Gastroesophageal sphincter (tissue), 3 donors: Measurements from ENCODE around the gene ALG13.

Source experiments
- CTCF ChIP-seq, 4 experiments: fragments of 200-600 bp in 2 of 4; fragments of 450-650 bp in 2 of 4; sonication (generic) in 1 of 4; IDR thresholded peaks; one replicate each; pipeline ENCODE4 v1.5.1; 2017 to 2019; ENCODE audit warnings: antibody characterized with exemption in 4 of 4, mild to moderate bottlenecking in 2 of 4, moderate library complexity in 2 of 4
- EP300 ChIP-seq: sonication (generic); formaldehyde crosslinking; IDR thresholded peaks from one replicate; pipeline ENCODE4 v1.6.1; 2017; ENCODE audit warnings: antibody characterized with exemption, mild to moderate bottlenecking
- POLR2A ChIP-seq, 2 donors: fragments of 450-650 bp; IDR thresholded peaks; one replicate each; pipeline ENCODE4 v1.6.1; 2017; ENCODE audit warnings: antibody characterized with exemption in 2 of 2, mild to moderate bottlenecking in 2 of 2, moderate library complexity in 1 of 2

DNA sequence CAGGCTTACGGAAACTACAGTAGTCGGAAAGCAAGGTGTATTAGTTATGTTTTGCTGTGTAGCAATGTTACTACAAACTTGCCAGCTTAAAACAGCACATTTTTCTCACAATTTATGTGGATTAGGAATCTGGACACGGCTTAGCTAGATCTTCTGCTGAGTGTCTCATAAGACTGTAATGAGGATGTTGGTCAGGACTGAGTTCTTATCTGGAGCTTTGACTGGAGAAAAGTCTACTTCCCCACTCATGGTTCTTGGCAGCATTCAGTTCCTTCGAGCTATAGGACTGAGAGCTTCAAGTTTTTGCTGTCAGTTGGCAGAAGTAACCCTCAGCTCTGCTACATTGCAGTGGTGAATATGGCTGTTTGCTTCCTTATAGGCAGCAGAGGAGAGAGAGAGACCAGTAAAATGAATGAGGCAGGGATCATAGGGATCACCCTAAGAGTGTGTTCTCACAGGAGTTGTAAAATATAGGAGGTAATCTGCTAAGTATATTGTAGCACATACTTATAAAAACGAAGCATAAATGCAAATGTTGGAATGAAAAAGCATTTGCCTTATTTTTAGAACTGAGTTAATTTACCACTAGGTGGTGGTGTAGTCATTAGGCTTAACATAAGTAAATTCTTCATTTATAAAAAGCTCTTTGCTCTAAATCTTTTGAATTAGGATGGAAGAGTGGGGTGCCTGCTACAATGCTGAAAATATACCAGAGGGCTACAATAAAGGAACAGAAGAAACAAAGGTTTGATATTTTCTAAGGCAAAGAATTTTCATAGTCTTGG, 38.6 kb downstream of the ALG13 start:
- peak in 1 of 4 experiments; percentile 33 for TF ChIP-seq CTCF (IDR thresholded peaks at IDR 0.05)
- no peak for TF ChIP-seq EP300
- no peak for TF ChIP-seq POLR2A (IDR thresholded peaks at IDR 0.05)
